ENCODE data around the gene STPG3.

The STPG3 gene

GRCh38 chr9:137266162-137266527 is 15.1 kb downstream of the STPG3 start:
- H2AFZ ChIP-seq (ENCODE audit: low read depth): no peak overlapping the region
- H3K4me2 ChIP-seq: no peak overlapping the region
- no peaks in the 10 kb centered on the region for H3K27me3 ChIP-seq (ENCODE audit: insufficient read depth, low read depth)
- H3K4me3 ChIP-seq (IDR thresholded peaks at IDR 0.05; ENCODE audit: insufficient read depth, low read depth, low read length): no peak overlapping the region
- no peak for TF ChIP-seq CTCF (conservative IDR thresholded peaks at IDR 0.05; ENCODE audit: low read depth, low read length)
- H3K27ac ChIP-seq: no peak overlapping the region
- H3K36me3 ChIP-seq (ENCODE audit: insufficient read depth): no peaks in the 10 kb centered on the region
- no peak overlapping the region for H3K9ac ChIP-seq
- H3K79me2 ChIP-seq (ENCODE audit: insufficient read depth, low read depth): no peaks in the 10 kb centered on the region
- H4K20me1 ChIP-seq (ENCODE audit: insufficient read depth): no peaks in the 10 kb centered on the region
- peaks cover 16% of the 10 kb centered on the region for H3K4me1 ChIP-seq (ENCODE audit: low read depth, poor library complexity, severe bottlenecking)

- no peaks in the 10 kb centered on the region for H4K20me1 ChIP-seq (ENCODE audit: insufficient read depth)
- no peak overlapping the region for H2AFZ ChIP-seq (ENCODE audit: low read depth)
- no peak overlapping the region for H3K9ac ChIP-seq
- no peaks in the 10 kb centered on the region for H3K36me3 ChIP-seq (ENCODE audit: insufficient read depth)
- no peaks in the 10 kb centered on the region for H3K79me2 ChIP-seq (ENCODE audit: insufficient read depth, low read depth)
- no peak overlapping the region for H3K4me2 ChIP-seq
- peaks cover 22% of the 10 kb centered on the region for H3K4me1 ChIP-seq (ENCODE audit: low read depth, poor library complexity, severe bottlenecking)
- H3K27me3 ChIP-seq (ENCODE audit: insufficient read depth, low read depth): no peaks in the 10 kb centered on the region
- no peak overlapping the region for H3K4me3 ChIP-seq (IDR thresholded peaks at IDR 0.05; ENCODE audit: insufficient read depth, low read depth, low read length)
- H3K27ac ChIP-seq: no peak overlapping the region
- no peak for TF ChIP-seq CTCF (conservative IDR thresholded peaks at IDR 0.05; ENCODE audit: low read depth, low read length)
These were observed 15.7 kb downstream of the STPG3 start for GRCh38 chr9:137266585-137267453.

- Histone ChIP-seq H3K4me1 (ENCODE audit: low read depth, poor library complexity, severe bottlenecking) (peaks cover 26% of the 10 kb centered on the region), H3K9ac (no peak overlapping the region), H3K4me3 (IDR thresholded peaks at IDR 0.05; ENCODE audit: insufficient read depth, low read depth, low read length) (no peak overlapping the region), H3K27me3 (ENCODE audit: insufficient read depth, low read depth) (no peaks in the 10 kb centered on the region), H2AFZ (ENCODE audit: low read depth) (no peak overlapping the region), H3K79me2 (ENCODE audit: insufficient read depth, low read depth) (no peaks in the 10 kb centered on the region), H3K27ac (no peak overlapping the region), H3K4me2 (no peak overlapping the region), H4K20me1 (ENCODE audit: insufficient read depth) (no peaks in the 10 kb centered on the region), H3K36me3 (ENCODE audit: insufficient read depth) (no peaks in the 10 kb centered on the region)
- TF ChIP-seq CTCF (conservative IDR thresholded peaks at IDR 0.05; ENCODE audit: low read depth, low read length): no peak
These were observed 16.9 kb downstream of the STPG3 start for GRCh38 chr9:137267933-137268355.

DNA sequence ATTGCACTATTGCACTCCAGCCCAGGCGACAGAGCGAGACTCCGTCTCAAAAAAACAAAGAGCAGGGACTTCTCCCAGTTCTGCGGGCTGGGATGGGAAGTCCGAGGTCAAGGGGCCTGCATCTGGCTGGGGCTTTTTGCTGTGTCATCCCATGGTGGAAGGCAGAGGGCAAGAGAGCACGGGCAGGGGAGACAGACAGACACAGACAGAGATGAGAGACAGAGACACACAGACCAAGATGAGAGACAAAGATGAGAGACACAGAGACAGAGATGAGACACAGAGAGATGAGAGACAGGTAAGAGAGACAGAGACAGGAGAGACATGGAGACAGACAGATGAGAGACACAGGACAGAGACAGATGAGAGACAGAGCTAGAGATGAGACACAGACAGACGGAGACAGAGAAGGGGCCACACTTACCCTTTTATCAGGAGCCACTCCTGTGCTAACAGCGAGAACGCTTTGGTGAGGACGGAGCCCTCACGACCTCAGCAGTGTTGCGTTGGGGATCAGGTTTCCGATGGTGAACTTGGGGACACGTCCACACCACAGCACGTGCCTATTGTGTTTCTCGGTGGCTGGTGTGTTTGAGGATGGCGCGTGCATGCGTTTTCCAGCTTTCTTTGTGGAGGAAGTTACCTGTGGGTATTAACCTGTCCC is 17.6 kb downstream of the STPG3 start:
- no peak for TF ChIP-seq CTCF (conservative IDR thresholded peaks at IDR 0.05; ENCODE audit: low read depth, low read length)
- Histone ChIP-seq H4K20me1 (ENCODE audit: insufficient read depth) (no peaks in the 10 kb centered on the region), H3K27ac (no peak overlapping the region), H3K27me3 (ENCODE audit: insufficient read depth, low read depth) (no peaks in the 10 kb centered on the region), H3K36me3 (ENCODE audit: insufficient read depth) (no peaks in the 10 kb centered on the region), H3K4me2 (no peak overlapping the region), H3K4me1 (ENCODE audit: low read depth, poor library complexity, severe bottlenecking) (peaks cover 26% of the 10 kb centered on the region), H3K79me2 (ENCODE audit: insufficient read depth, low read depth) (no peaks in the 10 kb centered on the region), H3K4me3 (IDR thresholded peaks at IDR 0.05; ENCODE audit: insufficient read depth, low read depth, low read length) (no peak overlapping the region), H2AFZ (ENCODE audit: low read depth) (no peak overlapping the region), H3K9ac (no peak overlapping the region)
